Measurements from ENCODE around the gene OR13F1. TPM values are rescaled to one million over a fixed set of nuclear protein-coding genes. Genes with fewer than 3 reads are reported as not detected.

The OR13F1 gene
- total and polyA plus RNA-seq, 10 of the 15 experiments (the other 5 are each of a cell fraction or from before 2014, with no cell fraction given): not detected

GRCh38 chr9:104494808-104495207, 9.3 kb upstream of the OR13F1 start (continued):
- TF ChIP-seq CEBPB (IDR thresholded peaks at IDR 0.05; ENCODE audit: borderline replicate concordance in 1 of 2, low read depth in 2 of 2, low read length in 2 of 2) (no peak), CREB1 (IDR thresholded peaks at IDR 0.05; ENCODE audit: low read depth) (no peak), CTCF (IDR thresholded peaks at IDR 0.05 in 2 of 3, conservative IDR thresholded peaks at IDR 0.05 in 1 of 3; ENCODE audit: control insufficient read depth in 2 of 3, extremely low read depth in 1 of 3, insufficient read depth in 1 of 3, low read depth in 3 of 3, low read length in 3 of 3) (peak; percentile 5 to 31 (median 6); a peak in 1 of 6 replicates), ZBTB4 (CRISPR knock-in tag; IDR thresholded peaks at IDR 0.05) (no peak), PRDM15 (CRISPR knock-in tag; IDR thresholded peaks at IDR 0.05) (no peak), JUNB (IDR thresholded peaks at IDR 0.05) (no peak)

Measured in GM12878 (cell line).